Measurements from ENCODE around the gene MBNL1.

The MBNL1 gene

DNA sequence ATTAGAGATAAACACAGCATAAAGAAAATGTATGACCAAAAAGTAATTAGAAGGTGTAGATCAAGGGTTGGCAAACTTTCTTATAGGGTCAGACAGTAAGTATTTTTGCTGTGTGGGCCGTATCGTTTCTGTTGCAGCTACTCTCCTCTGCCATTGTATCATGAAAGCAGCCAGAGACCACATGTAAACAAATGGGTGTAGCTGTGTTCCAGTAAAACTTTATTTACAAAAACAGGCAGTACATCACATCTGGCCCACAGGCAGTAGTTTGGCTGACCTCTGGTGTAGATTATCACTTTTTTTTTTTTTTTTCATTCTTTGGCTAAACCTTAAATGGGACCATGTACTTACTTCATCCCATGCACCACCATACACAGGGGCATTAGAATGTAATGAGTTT is 190.8 kb downstream of the MBNL1 start:
- no peak for DNase-seq
- no peak for ATAC-seq (ENCODE audit: insufficient read depth, low read depth)
- H2AFZ ChIP-seq (ENCODE audit: low read depth, low read length) = no peak overlapping the region
- peaks cover 92% of the 10 kb centered on the region for H3K36me3 ChIP-seq (ENCODE audit: insufficient read depth, low read length)
- no peaks in the 10 kb centered on the region for H3K9me3 ChIP-seq (ENCODE audit: insufficient read depth, low read length, severe bottlenecking)
- TF ChIP-seq EZH2 (IDR thresholded peaks at IDR 0.05; ENCODE audit: borderline replicate concordance, low read depth, low read length, severe bottlenecking) (no peak), CTCF (IDR thresholded peaks at IDR 0.05; ENCODE audit: borderline replicate concordance, extremely low read depth, low read length, poor library complexity, severe bottlenecking) (no peak)
- H3K4me1 ChIP-seq (ENCODE audit: insufficient read depth, low read length) = no peaks in the 10 kb centered on the region
- H4K20me1 ChIP-seq (ENCODE audit: insufficient read depth, low read length) = peaks cover 14% of the 10 kb centered on the region; the same call in 1 of the 2 replicates
- no peak overlapping the region for H3K9ac ChIP-seq (ENCODE audit: low read depth, low read length)
- H3K4me3 ChIP-seq (ENCODE audit: low read depth in 1 of 2, low read length in 2 of 2) = no peak overlapping the region
- H3K79me2 ChIP-seq (ENCODE audit: insufficient read depth, low read length) = peaks cover 29% of the 10 kb centered on the region
- no peak overlapping the region for H3K27ac ChIP-seq (ENCODE audit: low read length)
- no peaks in the 10 kb centered on the region for H3K27me3 ChIP-seq (ENCODE audit: insufficient read depth, low read length, poor library complexity)
- no peak overlapping the region for H3K4me2 ChIP-seq (ENCODE audit: insufficient read depth, low read length)

- Histone ChIP-seq H3K9me3 (ENCODE audit: insufficient read depth, low read length, severe bottlenecking) (no peaks in the 10 kb centered on the region), H3K27ac (ENCODE audit: low read length) (no peak overlapping the region), H3K9ac (ENCODE audit: low read depth, low read length) (no peak overlapping the region), H3K36me3 (ENCODE audit: insufficient read depth, low read length) (peaks cover 94% of the 10 kb centered on the region), H4K20me1 (ENCODE audit: insufficient read depth, low read length) (peaks cover 10% of the 10 kb centered on the region; the same call in 1 of the 2 replicates), H3K79me2 (ENCODE audit: insufficient read depth, low read length) (peaks cover 20% of the 10 kb centered on the region), H3K4me2 (ENCODE audit: insufficient read depth, low read length) (no peak overlapping the region), H3K4me1 (ENCODE audit: insufficient read depth, low read length) (no peaks in the 10 kb centered on the region), H2AFZ (ENCODE audit: low read depth, low read length) (no peak overlapping the region), H3K27me3 (ENCODE audit: insufficient read depth, low read length, poor library complexity) (no peaks in the 10 kb centered on the region), H3K4me3 (ENCODE audit: low read depth in 1 of 2, low read length in 2 of 2) (no peak overlapping the region)
- DNase-seq (no peak), ATAC-seq (ENCODE audit: insufficient read depth, low read depth) (no peak)
- no peak for TF ChIP-seq CTCF (IDR thresholded peaks at IDR 0.05; ENCODE audit: borderline replicate concordance, extremely low read depth, low read length, poor library complexity, severe bottlenecking)
- no peak for TF ChIP-seq EZH2 (IDR thresholded peaks at IDR 0.05; ENCODE audit: borderline replicate concordance, low read depth, low read length, severe bottlenecking)
These were observed 192.2 kb downstream of the MBNL1 start for GRCh38 chr3:152460936-152461335.

DNA sequence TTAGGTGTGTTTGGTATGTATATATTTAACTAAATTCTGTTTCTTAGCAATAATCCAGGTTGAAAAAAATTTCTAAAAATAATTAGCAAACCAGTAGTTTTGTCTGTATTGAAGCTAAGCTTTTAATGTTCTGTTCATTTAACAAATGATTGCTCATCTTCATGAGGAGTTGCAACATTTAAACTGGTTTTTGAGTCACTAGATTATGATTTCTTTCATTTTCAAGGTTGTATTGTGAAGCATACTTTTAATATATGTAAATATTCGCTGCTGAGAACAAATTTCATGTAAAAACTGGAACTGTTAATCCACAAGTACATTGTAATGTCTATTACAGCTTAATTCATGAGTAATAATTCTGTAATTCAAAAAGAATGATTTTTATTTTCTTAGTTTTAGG is 192.7 kb downstream of the MBNL1 start:
- Histone ChIP-seq H3K9ac (ENCODE audit: low read depth, low read length) (no peak overlapping the region), H3K27me3 (ENCODE audit: insufficient read depth, low read length, poor library complexity) (no peaks in the 10 kb centered on the region), H3K4me2 (ENCODE audit: insufficient read depth, low read length) (no peak overlapping the region), H2AFZ (ENCODE audit: low read depth, low read length) (no peak overlapping the region), H3K79me2 (ENCODE audit: insufficient read depth, low read length) (peaks cover 16% of the 10 kb centered on the region), H3K4me3 (ENCODE audit: low read depth in 1 of 2, low read length in 2 of 2) (no peak overlapping the region), H3K36me3 (ENCODE audit: insufficient read depth, low read length) (peaks cover 91% of the 10 kb centered on the region), H4K20me1 (ENCODE audit: insufficient read depth, low read length) (peaks cover 5% of the 10 kb centered on the region; the same call in 1 of the 2 replicates), H3K27ac (ENCODE audit: low read length) (no peak overlapping the region), H3K4me1 (ENCODE audit: insufficient read depth, low read length) (no peaks in the 10 kb centered on the region), H3K9me3 (ENCODE audit: insufficient read depth, low read length, severe bottlenecking) (no peaks in the 10 kb centered on the region)
- DNase-seq (no peak), ATAC-seq (ENCODE audit: insufficient read depth, low read depth) (no peak)
- no peak for TF ChIP-seq CTCF (IDR thresholded peaks at IDR 0.05; ENCODE audit: borderline replicate concordance, extremely low read depth, low read length, poor library complexity, severe bottlenecking)
- no peak for TF ChIP-seq EZH2 (IDR thresholded peaks at IDR 0.05; ENCODE audit: borderline replicate concordance, low read depth, low read length, severe bottlenecking)

- Histone ChIP-seq H3K4me3 (ENCODE audit: low read depth in 1 of 2, low read length in 2 of 2) (no peak overlapping the region), H3K27me3 (ENCODE audit: insufficient read depth, low read length, poor library complexity) (no peaks in the 10 kb centered on the region), H3K36me3 (ENCODE audit: insufficient read depth, low read length) (peaks cover 40% of the 10 kb centered on the region), H2AFZ (ENCODE audit: low read depth, low read length) (no peak overlapping the region), H3K4me1 (ENCODE audit: insufficient read depth, low read length) (no peaks in the 10 kb centered on the region), H3K4me2 (ENCODE audit: insufficient read depth, low read length) (no peak overlapping the region), H3K9me3 (ENCODE audit: insufficient read depth, low read length, severe bottlenecking) (no peaks in the 10 kb centered on the region), H4K20me1 (ENCODE audit: insufficient read depth, low read length) (no peaks in the 10 kb centered on the region; the same call in 1 of the 2 replicates), H3K79me2 (ENCODE audit: insufficient read depth, low read length) (no peaks in the 10 kb centered on the region), H3K27ac (ENCODE audit: low read length) (no peak overlapping the region), H3K9ac (ENCODE audit: low read depth, low read length) (no peak overlapping the region)
- DNase-seq (no peak), ATAC-seq (ENCODE audit: insufficient read depth, low read depth) (peak; percentile 59)
- TF ChIP-seq CTCF (IDR thresholded peaks at IDR 0.05; ENCODE audit: borderline replicate concordance, extremely low read depth, low read length, poor library complexity, severe bottlenecking) = peak; percentile 57
- no peak for TF ChIP-seq EZH2 (IDR thresholded peaks at IDR 0.05; ENCODE audit: borderline replicate concordance, low read depth, low read length, severe bottlenecking)
These were observed 198.1 kb downstream of the MBNL1 start for GRCh38 chr3:152466784-152467183.

Data from DND-41 (cell line).